ENCODE results near the gene INSL4. TPM values are rescaled to one million over a fixed set of nuclear protein-coding genes. Genes with fewer than 3 reads are reported as not detected.

INSL4 gene
- total RNA-seq: not detected

GRCh38 chr9:5231212-5231611 lies at the start of gene INSL4:
Gene INSL4, plus strand, starts transcription at chr9:5231419. Its CDS starts 105 bp downstream, at chr9:5231524.
- no peak within 1 kb of the TSS for H3K27ac Mint-ChIP-seq
- ATAC-seq (replicated peaks in 1 of 2) (no peak), DNase-seq (no peak)
- no peaks in the 10 kb centered on the region for H3K36me3 Mint-ChIP-seq (ENCODE audit: insufficient read depth in 2 of 2)
- no peak within 1 kb of the TSS for H3K4me3 Mint-ChIP-seq
- no peaks in the 10 kb centered on the region for H3K9me3 Mint-ChIP-seq
- H3K4me1 Mint-ChIP-seq (ENCODE audit: low read depth): no peaks in the 10 kb centered on the region
- peaks cover 8% of the 10 kb centered on the region for H3K27me3 Mint-ChIP-seq (ENCODE audit: low read depth)

- H3K27ac Mint-ChIP-seq: no peak overlapping the region
- no peaks in the 10 kb centered on the region for H3K36me3 Mint-ChIP-seq (ENCODE audit: insufficient read depth in 2 of 2)
- peaks cover 17% of the 10 kb centered on the region for H3K4me1 Mint-ChIP-seq (ENCODE audit: low read depth)
- DNase-seq (no peak), ATAC-seq (replicated peaks in 1 of 2) (no peak)
- no peaks in the 10 kb centered on the region for H3K27me3 Mint-ChIP-seq (ENCODE audit: low read depth)
- peaks cover 0 to 2% of the 10 kb centered on the region in 2 donors for H3K9me3 Mint-ChIP-seq
- H3K4me3 Mint-ChIP-seq: no peak overlapping the region
Observed at GRCh38 chr9:5184776-5185175, 46.4 kb upstream of the INSL4 start.

DNA sequence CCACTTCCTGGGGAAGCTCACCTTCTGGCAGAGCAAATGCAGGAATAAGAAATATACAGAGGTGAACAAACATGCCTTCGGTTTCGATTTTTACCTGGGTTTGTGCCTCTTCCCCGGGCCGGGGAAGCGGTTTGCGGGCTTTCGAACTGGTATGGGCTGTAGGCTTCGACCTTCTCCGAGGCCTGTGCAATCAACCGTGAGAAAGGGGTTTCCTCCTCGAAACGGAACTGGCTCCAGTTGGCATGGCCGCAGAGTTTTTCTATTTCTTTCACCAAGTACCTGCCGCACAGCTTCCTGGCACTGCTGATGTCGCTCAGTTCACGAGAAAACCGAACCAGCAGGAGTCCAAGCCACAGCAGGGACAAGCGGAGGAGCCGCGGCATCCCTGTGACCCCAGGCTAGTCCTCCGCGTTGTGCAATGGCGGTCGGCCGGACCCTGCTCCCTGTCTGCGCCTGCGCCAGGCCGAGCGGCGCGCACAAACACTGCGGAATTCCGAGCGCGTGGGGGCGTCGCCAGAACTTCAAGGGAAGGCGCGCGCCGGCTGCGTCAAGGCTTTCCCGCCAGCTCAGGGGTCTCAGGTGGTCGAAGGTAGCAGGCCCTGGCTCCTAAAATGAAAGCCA lies 45.9 kb upstream of the INSL4 start, which contains the start of gene INSL6:
TSS of gene INSL6 (minus strand) at position 420 of the 621 bp plus-strand sequence. CDS start at position 383, 37 bp downstream.
- Mint-ChIP-seq H3K4me1 (ENCODE audit: low read depth) (peaks cover 17% of the 10 kb centered on the region), H3K9me3 (peaks cover 0 to 2% of the 10 kb centered on the region in 2 donors), H3K27ac (no peak within 1 kb of the TSS)

GRCh38 chr9:5186416-5187169 lies 44.6 kb upstream of the INSL4 start:
- Mint-ChIP-seq H3K4me1 (ENCODE audit: low read depth) (peaks cover 17% of the 10 kb centered on the region), H3K9me3 (peaks cover 0 to 2% of the 10 kb centered on the region in 2 donors), H3K36me3 (ENCODE audit: insufficient read depth in 2 of 2) (no peaks in the 10 kb centered on the region), H3K27me3 (ENCODE audit: low read depth) (no peaks in the 10 kb centered on the region), H3K4me3 (no peak overlapping the region), H3K27ac (no peak overlapping the region)
- peak; percentile 30 to 54 for DNase-seq
- peak; percentile 65 to 89 for ATAC-seq (replicated peaks in 1 of 2)

More for the DNA sequence above, 45.9 kb upstream of the INSL4 start, which contains the start of gene INSL6:
- Mint-ChIP-seq H3K27me3 (ENCODE audit: low read depth) (no peaks in the 10 kb centered on the region), H3K36me3 (ENCODE audit: insufficient read depth in 2 of 2) (no peaks in the 10 kb centered on the region), H3K4me3 (no peak within 1 kb of the TSS)
- DNase-seq: no peak
- no peak for ATAC-seq (replicated peaks in 1 of 2)

GRCh38 chr9:5188060-5188984 lies 42.9 kb upstream of the INSL4 start:
- Mint-ChIP-seq H3K9me3 (peaks cover 0 to 2% of the 10 kb centered on the region in 2 donors), H3K27me3 (ENCODE audit: low read depth) (no peaks in the 10 kb centered on the region), H3K27ac (no peak overlapping the region), H3K36me3 (ENCODE audit: insufficient read depth in 2 of 2) (no peaks in the 10 kb centered on the region), H3K4me1 (ENCODE audit: low read depth) (peaks cover 17% of the 10 kb centered on the region), H3K4me3 (no peak overlapping the region)
- ATAC-seq (replicated peaks in 1 of 2): no peak
- DNase-seq: no peak

GRCh38 chr9:5191985-5192384 lies 39.2 kb upstream of the INSL4 start:
- Mint-ChIP-seq H3K4me3 (no peak overlapping the region), H3K4me1 (ENCODE audit: low read depth) (peaks cover 6% of the 10 kb centered on the region), H3K27ac (no peak overlapping the region), H3K27me3 (ENCODE audit: low read depth) (no peaks in the 10 kb centered on the region), H3K9me3 (peaks cover 0 to 2% of the 10 kb centered on the region in 2 donors), H3K36me3 (ENCODE audit: insufficient read depth in 2 of 2) (no peaks in the 10 kb centered on the region)
- ATAC-seq (replicated peaks in 1 of 2) (no peak), DNase-seq (no peak)

DNA sequence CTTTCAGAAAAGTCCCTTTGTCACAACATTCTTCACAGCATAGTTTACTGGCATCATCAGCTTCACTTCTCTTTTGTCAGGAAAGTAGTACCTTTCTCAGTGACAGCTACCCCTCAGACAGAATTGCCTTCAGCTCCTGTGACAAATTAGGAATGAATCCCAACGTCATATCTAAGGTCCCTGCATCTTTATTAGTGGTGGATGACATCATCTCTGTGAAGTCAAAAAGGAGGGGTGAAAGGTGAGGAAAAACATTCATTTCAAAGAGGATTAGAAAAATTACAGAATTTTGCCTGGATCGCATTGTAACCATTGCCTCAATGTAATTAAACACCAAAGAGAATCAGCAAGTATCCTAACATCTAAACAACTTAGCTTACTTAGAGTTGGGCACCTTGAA lies 37.9 kb upstream of the INSL4 start:
- H3K36me3 Mint-ChIP-seq (ENCODE audit: insufficient read depth in 2 of 2): no peaks in the 10 kb centered on the region
- H3K4me3 Mint-ChIP-seq: no peak overlapping the region
- DNase-seq: no peak
- H3K27ac Mint-ChIP-seq: no peak overlapping the region
- peaks cover 0 to 2% of the 10 kb centered on the region in 2 donors for H3K9me3 Mint-ChIP-seq
- no peaks in the 10 kb centered on the region for H3K27me3 Mint-ChIP-seq (ENCODE audit: low read depth)
- ATAC-seq (replicated peaks in 1 of 2): no peak
- H3K4me1 Mint-ChIP-seq (ENCODE audit: low read depth): no peaks in the 10 kb centered on the region

DNA sequence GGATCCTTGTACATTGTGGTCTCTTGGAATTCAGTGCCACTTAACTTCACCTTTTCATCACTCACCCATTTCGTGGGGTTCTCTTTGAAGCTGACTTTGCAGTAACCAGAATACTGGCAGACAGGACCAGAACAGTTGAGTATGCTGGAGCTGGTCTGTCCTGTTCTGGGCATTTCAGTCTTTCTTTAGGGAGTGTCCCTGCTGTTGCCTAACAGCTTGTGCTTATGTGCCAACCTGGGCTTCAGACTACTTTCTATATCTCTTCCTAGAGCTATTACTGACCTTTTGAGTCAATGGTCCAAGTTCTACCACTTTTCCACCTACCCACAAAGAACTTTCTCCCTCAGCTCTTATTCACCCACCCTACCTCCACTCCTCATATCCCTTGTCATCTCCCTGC lies 35.8 kb upstream of the INSL4 start:
- no peaks in the 10 kb centered on the region for H3K4me1 Mint-ChIP-seq (ENCODE audit: low read depth)
- ATAC-seq (replicated peaks in 1 of 2): no peak

DNA sequence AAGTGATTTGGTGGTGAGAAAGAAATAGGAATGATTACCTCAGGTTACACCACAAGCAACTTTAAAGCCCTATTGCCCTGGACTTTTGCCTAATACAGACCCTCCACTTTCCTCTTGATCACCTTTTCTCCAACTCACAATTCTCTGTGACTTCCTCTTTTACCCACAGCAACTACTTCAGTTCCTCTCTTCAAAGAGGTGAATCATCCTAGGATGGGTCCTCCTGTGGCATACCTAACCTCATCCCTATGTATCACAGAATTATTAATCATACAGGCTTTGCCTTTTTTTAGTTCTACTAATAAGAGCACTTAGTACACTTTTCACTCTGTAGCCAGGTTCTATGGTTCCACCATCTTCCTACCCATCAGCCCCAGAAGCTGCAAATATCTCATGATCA lies 26.1 kb upstream of the INSL4 start:
- Mint-ChIP-seq H3K36me3 (ENCODE audit: insufficient read depth in 2 of 2) (peaks cover 0 to 4% of the 10 kb centered on the region in 2 donors), H3K4me3 (no peak overlapping the region), H3K9me3 (peaks cover 2 to 3% of the 10 kb centered on the region in 2 donors), H3K4me1 (ENCODE audit: low read depth) (no peaks in the 10 kb centered on the region), H3K27me3 (ENCODE audit: low read depth) (no peaks in the 10 kb centered on the region), H3K27ac (no peak overlapping the region)
- DNase-seq: no peak
- ATAC-seq (replicated peaks in 1 of 2): peak; percentile 52 to 56

More for the DNA sequence above, 35.8 kb upstream of the INSL4 start:
- H3K27me3 Mint-ChIP-seq (ENCODE audit: low read depth): no peaks in the 10 kb centered on the region
- H3K36me3 Mint-ChIP-seq (ENCODE audit: insufficient read depth in 2 of 2): no peaks in the 10 kb centered on the region
- H3K9me3 Mint-ChIP-seq: no peaks in the 10 kb centered on the region
- no peak overlapping the region for H3K4me3 Mint-ChIP-seq
- no peak overlapping the region for H3K27ac Mint-ChIP-seq
- no peak for DNase-seq

GRCh38 chr9:5230554-5230953 lies 665 bp upstream of the INSL4 start:
- peaks cover 8% of the 10 kb centered on the region for H3K27me3 Mint-ChIP-seq (ENCODE audit: low read depth)
- H3K36me3 Mint-ChIP-seq (ENCODE audit: insufficient read depth in 2 of 2): peaks cover 0 to 2% of the 10 kb centered on the region in 2 donors
- H3K4me3 Mint-ChIP-seq: no peak overlapping the region
- no peaks in the 10 kb centered on the region for H3K9me3 Mint-ChIP-seq
- ATAC-seq (replicated peaks in 1 of 2) (no peak), DNase-seq (no peak)
- H3K27ac Mint-ChIP-seq: no peak overlapping the region
- H3K4me1 Mint-ChIP-seq (ENCODE audit: low read depth): no peaks in the 10 kb centered on the region

DNA sequence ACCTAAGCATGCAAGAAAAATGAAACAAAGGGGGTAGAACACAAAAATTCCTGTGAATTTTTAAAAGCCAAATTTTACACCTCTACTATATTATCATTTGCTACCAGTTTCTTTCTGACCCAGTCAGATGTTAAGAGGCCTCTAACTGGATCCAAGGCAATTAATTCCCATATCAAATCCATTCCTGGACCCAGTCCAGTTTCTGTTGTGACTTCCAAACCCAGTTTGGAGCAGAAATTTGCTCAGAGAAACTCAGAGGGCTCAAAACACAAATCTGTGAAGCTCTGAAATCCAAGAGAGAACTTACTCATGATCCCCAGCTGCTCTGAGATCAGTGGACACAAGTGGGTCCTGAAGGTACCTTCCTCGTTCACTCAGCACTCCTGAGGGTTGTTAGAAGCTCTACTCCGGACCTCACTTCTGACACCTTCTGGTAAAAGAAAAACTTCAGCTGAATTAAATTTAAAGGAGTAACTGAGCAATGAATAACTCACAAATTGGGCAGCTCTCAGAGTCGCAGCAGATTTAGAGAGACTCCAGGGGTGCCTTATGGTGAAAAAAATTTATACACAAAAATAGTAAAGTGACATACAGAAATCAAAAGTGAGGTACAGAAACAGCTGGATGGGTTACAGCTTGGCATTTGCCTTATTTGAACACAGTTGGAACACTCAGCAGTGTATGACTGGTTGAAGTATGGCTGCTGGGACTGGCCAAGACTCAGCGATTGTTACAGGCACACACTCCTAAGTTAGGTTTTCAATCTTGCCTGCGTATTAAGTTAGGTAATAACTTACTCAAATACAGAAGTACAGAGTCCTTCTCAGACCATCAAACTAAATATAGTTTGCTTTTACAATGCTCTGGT lies 32.4 kb downstream of the INSL4 start:
- peaks cover 0 to 4% of the 10 kb centered on the region in 2 donors for H3K9me3 Mint-ChIP-seq
- peak; percentile 44 to 50 for ATAC-seq (replicated peaks in 1 of 2)
- no peaks in the 10 kb centered on the region for H3K27me3 Mint-ChIP-seq (ENCODE audit: low read depth)
- peak overlapping the region in 1 of 2 donors; percentile 20 for H3K4me3 Mint-ChIP-seq
- H3K27ac Mint-ChIP-seq: no peak overlapping the region
- H3K36me3 Mint-ChIP-seq (ENCODE audit: insufficient read depth in 2 of 2): no peaks in the 10 kb centered on the region
- no peak for DNase-seq
- peaks cover 11% of the 10 kb centered on the region for H3K4me1 Mint-ChIP-seq (ENCODE audit: low read depth)

GRCh38 chr9:5264219-5264595 lies 33.0 kb downstream of the INSL4 start:
- no peaks in the 10 kb centered on the region for H3K36me3 Mint-ChIP-seq (ENCODE audit: insufficient read depth in 2 of 2)
- H3K27ac Mint-ChIP-seq: no peak overlapping the region
- H3K27me3 Mint-ChIP-seq (ENCODE audit: low read depth): no peaks in the 10 kb centered on the region
- peaks cover 0 to 4% of the 10 kb centered on the region in 2 donors for H3K9me3 Mint-ChIP-seq
- no peak overlapping the region for H3K4me3 Mint-ChIP-seq
- ATAC-seq (replicated peaks in 1 of 2) (no peak), DNase-seq (no peak)
- peaks cover 11% of the 10 kb centered on the region for H3K4me1 Mint-ChIP-seq (ENCODE audit: low read depth)

All from activated T-cell treated with anti-CD3 and anti-CD28 coated beads, Interleukin-2, amount 50 U/mL, for 72 hours (primary cell).